Fibroblast of gingiva (primary cell): Measurements from ENCODE around the gene TTC19.
A peak's percentile ranks its signal among the peaks of the same experiment; 100 is the strongest.
"Not testable (repeated sequence)": the region's sequence is repeated elsewhere in the genome, so short reads cannot be mapped to it uniquely, and the experiment has no call there.

Experiments used
- DNase-seq: peaks from one replicate; pipeline ENCODE4 v3.0.0-alpha.2; 2011; ENCODE audit warnings: low read depth

Gene TTC19

GRCh38 chr17:15972497-15972951, 27.1 kb upstream of the TTC19 start:
- peak; percentile 23 for DNase-seq

- DNase-seq = no peak
Observed at GRCh38 chr17:15973016-15973415, 26.6 kb upstream of the TTC19 start.

GRCh38 chr17:15973834-15974233, 25.8 kb upstream of the TTC19 start:
- no peak for DNase-seq

GRCh38 chr17:15977894-15978293, 21.7 kb upstream of the TTC19 start:
- DNase-seq = no peak

GRCh38 chr17:15978606-15979005, 21.0 kb upstream of the TTC19 start:
- DNase-seq = no peak

GRCh38 chr17:15979013-15979412, 20.6 kb upstream of the TTC19 start:
- not testable (repeated sequence) for DNase-seq

GRCh38 chr17:15981208-15981607, 18.4 kb upstream of the TTC19 start:
- no peak for DNase-seq

GRCh38 chr17:15981646-15982580, 17.7 kb upstream of the TTC19 start:
- no peak for DNase-seq

- DNase-seq = no peak
Observed at GRCh38 chr17:15996322-15996721, 3.3 kb upstream of the TTC19 start.

- DNase-seq = no peak
Observed at GRCh38 chr17:15998031-15998562, 1.5 kb upstream of the TTC19 start.

GRCh38 chr17:15999974-16000827, 577 bp downstream of the TTC19 start:
- peak; percentile 20 for DNase-seq

- peak; percentile 13 for DNase-seq
Observed at GRCh38 chr17:16001226-16001897, 1.7 kb downstream of the TTC19 start.

- no peak for DNase-seq
Observed at GRCh38 chr17:16002708-16003260, 3.2 kb downstream of the TTC19 start.

GRCh38 chr17:16003841-16004240, 4.2 kb downstream of the TTC19 start:
- no peak for DNase-seq

GRCh38 chr17:16005636-16006035, 6.0 kb downstream of the TTC19 start:
- DNase-seq = no peak

- DNase-seq = no peak
Observed at GRCh38 chr17:16007439-16007838, 7.8 kb downstream of the TTC19 start.

- peak; percentile 50 for DNase-seq
Observed at GRCh38 chr17:16013943-16014407, 14.4 kb downstream of the TTC19 start.

GRCh38 chr17:16019347-16019746, 19.7 kb downstream of the TTC19 start:
- DNase-seq = no peak

GRCh38 chr17:16023881-16024280, 24.3 kb downstream of the TTC19 start:
- DNase-seq = no peak

GRCh38 chr17:16025202-16025601, 25.6 kb downstream of the TTC19 start:
- no peak for DNase-seq

GRCh38 chr17:16026895-16027294, 27.3 kb downstream of the TTC19 start:
- DNase-seq = no peak
